H1 (cell line): ENCODE results near the gene AGFG2. TPM values are rescaled to one million over a fixed set of nuclear protein-coding genes. Genes with fewer than 3 reads are reported as not detected.
"Not testable (repeated sequence)": the region's sequence is repeated elsewhere in the genome, so short reads cannot be mapped to it uniquely, and the experiment has no call there.

Experiments used
- CTCF ChIA-PET: fragments of 300-600 bp; sonication (Branson Sonifier 250); formaldehyde crosslinking; loops from one replicate; lab custom pipeline; 2021; ENCODE audit not compliant: partially characterized antibody; lab: Charles Lee
- POLR2A ChIA-PET: fragments of 300-600 bp; sonication (Branson Sonifier 250); formaldehyde crosslinking; loops from one replicate; lab custom pipeline; 2021; ENCODE audit warnings: inconsistent platforms; ENCODE audit not compliant: partially characterized antibody; lab: Charles Lee
- DNase-seq, 2 experiments: peaks; one replicate each; pipeline versions ENCODE4 v3.0.0 to v3.0.0-alpha.2; 2010 to 2022; ENCODE audit warnings: low spot score in 2 of 2, low read depth in 1 of 2, mixed read lengths in 1 of 2
- FAIRE-seq: peaks from 2 replicates; lab custom pipeline; 2011; peaks lifted over from hg19 to GRCh38; lab: Jason Lieb, UNC
- H2AFZ ChIP-seq: 2 replicates; pipeline ENCODE4 v1.8.1; 2012; ENCODE audit warnings: low read length, inconsistent platforms
- H2AK5ac ChIP-seq: 2 replicates; pipeline ENCODE4 v1.6.1; 2013; ENCODE audit warnings: low read depth, low read length
- H2BK120ac ChIP-seq: replicated peaks from 2 replicates; pipeline ENCODE3; 2013; ENCODE audit warnings: low read depth, low read length, inconsistent platforms
- H2BK12ac ChIP-seq: 2 replicates; pipeline ENCODE4 v1.6.1; 2013; ENCODE audit warnings: low read depth, low read length
- H2BK15ac ChIP-seq: 2 replicates; pipeline ENCODE4 v1.6.1; 2013; ENCODE audit warnings: low read length
- H2BK20ac ChIP-seq: 2 replicates; pipeline ENCODE4 v1.6.1; 2013; ENCODE audit warnings: low read length
- H2BK5ac ChIP-seq: 2 replicates; pipeline ENCODE4 v1.6.1; 2013; ENCODE audit warnings: low read depth, low read length
- H3K14ac ChIP-seq: 2 replicates; pipeline ENCODE4 v1.6.1; 2013; ENCODE audit warnings: inconsistent platforms; ENCODE audit not compliant: insufficient read length
- H3K18ac ChIP-seq: 2 replicates; pipeline ENCODE4 v1.6.1; 2013; ENCODE audit warnings: low read length; ENCODE audit errors: extremely low read depth
- H3K23ac ChIP-seq: 2 replicates; pipeline ENCODE4 v1.6.1; 2013; ENCODE audit warnings: inconsistent platforms; ENCODE audit not compliant: insufficient read length
- H3K23me2 ChIP-seq: 2 replicates; pipeline ENCODE4 v1.6.1; 2013; ENCODE audit warnings: low read depth, low read length
- H3K27ac ChIP-seq: 2 replicates; pipeline ENCODE4 v1.6.1; 2011; ENCODE audit warnings: low read depth, low read length, inconsistent platforms
- H3K27me3 ChIP-seq, 4 experiments: replicated peaks in 1 of 4; 1 replicate in 1 of 4; 2 replicates in 3 of 4; pipeline versions ENCODE4 v1.6.1 to v1.8.1; 2011 to 2013; ENCODE audit warnings: low read length in 3 of 4, mild to moderate bottlenecking in 3 of 4, inconsistent platforms in 2 of 4, mixed read lengths in 2 of 4, moderate library complexity in 1 of 4; ENCODE audit not compliant: control insufficient read depth in 3 of 4, insufficient read depth in 3 of 4; ENCODE audit errors: extremely low read depth in 1 of 4
- H3K36me3 ChIP-seq, 4 experiments: 2 replicates each; pipeline versions ENCODE4 v1.6.1 to v1.8.1; 2011 to 2013; ENCODE audit warnings: mild to moderate bottlenecking in 4 of 4, low read length in 3 of 4, moderate library complexity in 2 of 4, control low read depth in 1 of 4, inconsistent platforms in 1 of 4; ENCODE audit not compliant: insufficient read depth in 4 of 4, control insufficient read depth in 2 of 4
- H3K4ac ChIP-seq: replicated peaks from 2 replicates; pipeline ENCODE3; 2013; ENCODE audit warnings: low read length, low read depth, mixed read lengths, inconsistent platforms; ENCODE audit not compliant: insufficient read length
- H3K4me1 ChIP-seq, 4 experiments: replicated peaks in 1 of 4; 1 replicate in 1 of 4; 2 replicates in 3 of 4; pipeline versions ENCODE4 v1.6.1 to v1.8.1; 2011 to 2013; ENCODE audit warnings: low read length in 3 of 4, inconsistent platforms in 2 of 4, mixed read lengths in 1 of 4; ENCODE audit not compliant: insufficient read depth in 4 of 4, control insufficient read depth in 3 of 4
- H3K4me2 ChIP-seq, 2 experiments: 2 replicates each; pipeline versions ENCODE4 v1.6.1 to v1.8.1; 2011 to 2013; ENCODE audit warnings: low read depth in 2 of 2, low read length in 2 of 2, control low read depth in 1 of 2, inconsistent platforms in 1 of 2, mild to moderate bottlenecking in 1 of 2; ENCODE audit not compliant: insufficient read depth in 1 of 2
- H3K4me3 ChIP-seq, 4 experiments: fragments of 200-600, 300-600 bp in 1 of 4; sonication (generic), shearing (Covaris generic), sonication (Bioruptor Twin) in 1 of 4; 2 replicates each; pipeline versions ENCODE4 v1.5.1 to v1.8.1; 2011 to 2016; ENCODE audit warnings: low read length in 4 of 4, low read depth in 3 of 4, control low read depth in 2 of 4, inconsistent platforms in 2 of 4, mild to moderate bottlenecking in 2 of 4, mixed read lengths in 1 of 4, moderate library complexity in 1 of 4; ENCODE audit not compliant: insufficient read depth in 2 of 4; ENCODE audit errors: extremely low read depth in 1 of 4
- H3K56ac ChIP-seq: replicated peaks from 2 replicates; pipeline ENCODE3; 2013; ENCODE audit warnings: low read depth, mild to moderate bottlenecking, mixed read lengths, low read length, inconsistent platforms; ENCODE audit not compliant: insufficient read length
- H3K79me1 ChIP-seq: 2 replicates; pipeline ENCODE4 v1.6.1; 2013; ENCODE audit warnings: low read depth, low read length, control low read depth
- H3K79me2 ChIP-seq, 2 experiments: 2 replicates each; pipeline versions ENCODE4 v1.6.1 to v1.8.1; 2012 to 2013; ENCODE audit warnings: low read length in 2 of 2, mild to moderate bottlenecking in 2 of 2, inconsistent platforms in 1 of 2; ENCODE audit not compliant: insufficient read depth in 2 of 2, control insufficient read depth in 1 of 2
- H3K9ac ChIP-seq, 4 experiments: replicated peaks in 1 of 4; 1 replicate in 1 of 4; 2 replicates in 3 of 4; pipeline versions ENCODE4 v1.6.1 to v1.8.1; 2011 to 2013; ENCODE audit warnings: low read depth in 3 of 4, low read length in 3 of 4, control low read depth in 2 of 4, mild to moderate bottlenecking in 2 of 4, moderate library complexity in 2 of 4, inconsistent platforms in 1 of 4; ENCODE audit errors: extremely low read depth in 1 of 4
- H3K9me3 ChIP-seq, 2 experiments: 2 replicates each; pipeline versions ENCODE4 v1.6.1 to v1.8.1; 2012 to 2013; ENCODE audit warnings: mild to moderate bottlenecking in 2 of 2, moderate library complexity in 2 of 2, control low read depth in 1 of 2, inconsistent platforms in 1 of 2, low read depth in 1 of 2, low read length in 1 of 2, mixed read lengths in 1 of 2; ENCODE audit not compliant: insufficient read depth in 2 of 2
- H4K20me1 ChIP-seq, 2 experiments: replicated peaks in 1 of 2; 2 replicates each; pipeline versions ENCODE3 to v1.8.1; 2011 to 2013; ENCODE audit warnings: inconsistent platforms in 2 of 2, low read length in 2 of 2, mild to moderate bottlenecking in 1 of 2; ENCODE audit not compliant: insufficient read depth in 2 of 2, control insufficient read depth in 1 of 2
- H4K5ac ChIP-seq: 2 replicates; pipeline ENCODE4 v1.6.1; 2013; ENCODE audit warnings: low read length, low read depth, mixed read lengths, inconsistent platforms; ENCODE audit not compliant: insufficient read length
- H4K8ac ChIP-seq: 2 replicates; pipeline ENCODE4 v1.8.0; 2013; ENCODE audit warnings: mild to moderate bottlenecking, moderate library complexity, low read length, inconsistent platforms; ENCODE audit not compliant: insufficient read depth; ENCODE audit errors: extremely low read depth
- H4K91ac ChIP-seq: replicated peaks from 2 replicates; pipeline ENCODE3; 2013; ENCODE audit warnings: low read length, mixed read lengths, inconsistent platforms; ENCODE audit not compliant: insufficient read length
- ASH2L ChIP-seq: fragments of 200-600, 300-600 bp; sonication (generic); IDR thresholded peaks from one replicate; pipeline ENCODE4 v1.7.1; 2017; ENCODE audit warnings: low read length
- ATF2 ChIP-seq: IDR thresholded peaks from 2 replicates; pipeline ENCODE4 v1.6.1; 2012; ENCODE audit warnings: low read length, inconsistent platforms
- CHD2 ChIP-seq: IDR thresholded peaks from 2 replicates; pipeline ENCODE4 v1.6.1; 2012; ENCODE audit warnings: low read length, improper control_type of control experiment
- NANOG ChIP-seq: IDR thresholded peaks from 2 replicates; pipeline ENCODE4 v1.6.1; 2011; ENCODE audit warnings: low read length, low read depth, mild to moderate bottlenecking, inconsistent platforms; ENCODE audit not compliant: insufficient read depth, poor library complexity, severe bottlenecking
- RNF2 ChIP-seq: fragments of 200-900, 300-1000 bp; sonication (generic); IDR thresholded peaks from 2 replicates; pipeline ENCODE4 v1.7.1; 2016; ENCODE audit warnings: borderline replicate concordance, low read depth, mild to moderate bottlenecking, antibody characterized with exemption, low read length; ENCODE audit not compliant: poor library complexity, severe bottlenecking; ENCODE audit errors: missing control alignments
- SAP30 ChIP-seq: fragments of 300-600 bp; sonication (generic); IDR thresholded peaks from 2 replicates; pipeline ENCODE4 v1.7.1; 2012; ENCODE audit warnings: low read length, moderate library complexity, mild to moderate bottlenecking, inconsistent platforms; ENCODE audit not compliant: insufficient read depth, insufficient replicate concordance
- SP1 ChIP-seq: IDR thresholded peaks from 2 replicates; pipeline ENCODE4 v1.6.1; 2011; ENCODE audit warnings: low read depth, low read length
- TAF7 ChIP-seq: optimal IDR thresholded peaks from 2 replicates; pipeline ENCODE3; 2011; ENCODE audit warnings: low read depth, mild to moderate bottlenecking, inconsistent platforms, low read length, moderate library complexity, borderline replicate concordance
- WGBS, 2 experiments: shearing (Covaris generic) in 1 of 2; methylation state at CpG; one replicate each; pipeline versions ENCODE4 v1.1.6 to v1.1.7; 2013 to 2015; ENCODE audit warnings: low lambda C conversion rate in 2 of 2, mixed read lengths in 2 of 2, inconsistent platforms in 1 of 2, low coverage in 1 of 2, missing lambda C conversion rate in 1 of 2; ENCODE audit not compliant: insufficient replicate concordance in 2 of 2, insufficient coverage in 1 of 2, insufficient read length in 1 of 2; ENCODE audit errors: extremely low coverage in 1 of 2, missing lambda C conversion rate in 1 of 2; 5-methylcytosine and 5-hydroxymethylcytosine counted together
- polyA plus RNA-seq, 7 experiments: library from polyadenylated mRNA; depleted of rRNA in 3 of 7; stranded (reverse) in 5 of 7; unstranded in 2 of 7; fragments of >200 nt in 5 of 7; fragments of 200-250 nt in 2 of 7; gene quantifications; 1 replicate in 5 of 7; 2 replicates in 1 of 7; 4 replicates in 1 of 7; pipeline versions ENCODE4 v1.2.1 to v1.2.3, GENCODE V29; 2011 to 2013; ENCODE audit warnings: missing spikeins in 2 of 7, mixed read lengths in 2 of 7
- total RNA-seq: library from RNA; stranded (reverse); fragmentation: NEBNext Ultra II Directional; extraction: Animal tissue kit (Norgen Biotek cat#: 25700); gene quantifications from 2 replicates; pipeline ENCODE4 v1.2.1, GENCODE V29; 2021

The AGFG2 gene
- total and polyA plus RNA-seq, 2 of the 8 experiments (the other 6 are each of a cell fraction or from before 2014, with no cell fraction given): 7.6 to 11.2 TPM

DNA sequence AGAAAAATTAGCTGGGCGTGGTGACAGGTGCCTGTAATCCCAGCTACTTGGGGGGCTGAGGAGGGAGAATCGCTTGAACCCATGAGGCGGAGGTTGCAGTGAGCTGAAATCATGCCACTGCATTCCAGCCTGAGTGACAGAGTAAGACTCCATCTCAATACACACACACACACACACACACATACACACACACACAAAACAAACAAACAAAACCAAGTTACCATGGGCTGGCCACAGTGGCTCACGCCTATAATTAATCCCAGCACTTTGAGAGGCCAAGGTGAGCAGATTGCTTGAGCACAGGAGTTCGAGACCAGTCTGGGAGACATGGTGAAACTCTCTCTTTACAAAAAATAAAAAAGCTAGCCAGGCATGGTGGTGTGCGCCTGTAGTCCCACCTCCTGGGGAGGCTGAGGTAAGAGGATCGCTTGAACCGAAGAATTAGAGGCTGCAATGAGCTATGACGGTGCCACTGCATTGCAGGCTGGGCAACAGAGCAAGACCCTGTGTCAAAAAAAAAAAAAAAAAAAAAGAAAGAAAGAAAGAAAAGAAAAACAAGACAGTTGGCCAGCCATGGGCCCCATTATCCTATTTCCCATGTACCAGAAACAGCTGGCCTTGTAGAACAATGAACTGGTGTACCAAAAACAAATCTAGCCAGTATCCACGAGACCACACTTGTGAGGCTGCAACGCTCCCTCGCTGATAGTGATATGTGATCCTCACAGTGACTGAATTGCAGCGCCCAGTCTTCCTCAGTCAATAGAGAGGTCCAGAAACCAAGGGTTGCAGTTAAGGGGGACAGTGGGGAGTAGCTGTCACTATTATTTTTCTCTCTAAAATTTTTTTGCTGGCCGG lies 6.6 kb upstream of the AGFG2 start (continued):
- TF ChIP-seq SAP30 (no peak), RNF2 (no peak), ASH2L (no peak), CHD2 (no peak), SP1 (no peak), TAF7 (no peak), ATF2 (no peak), NANOG (no peak)

DNA sequence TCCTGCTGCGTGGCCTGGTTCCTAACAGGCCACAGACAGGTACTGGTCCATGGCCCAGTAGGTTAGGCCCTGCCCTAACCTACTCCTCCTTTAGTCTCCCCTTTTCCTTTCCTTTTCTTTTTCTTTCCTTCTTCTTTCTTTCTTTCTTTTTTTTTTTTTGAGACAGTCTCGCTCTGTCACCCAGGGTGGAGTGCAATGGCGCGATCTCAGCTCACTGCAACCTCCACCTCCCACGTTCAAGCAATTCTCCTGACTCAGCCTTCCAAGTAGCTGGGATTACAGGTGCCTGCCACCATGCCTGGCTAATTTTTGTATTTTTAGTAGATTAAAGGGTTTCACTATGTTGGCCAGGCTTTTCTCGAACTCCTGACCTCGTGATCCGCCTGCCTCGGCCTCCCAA lies 3.0 kb upstream of the AGFG2 start:
- H3K56ac ChIP-seq, H4K8ac ChIP-seq, H3K9me3 ChIP-seq, H3K79me2 ChIP-seq, DNase-seq, H3K23ac ChIP-seq, H3K27me3 ChIP-seq, H3K4ac ChIP-seq, H2BK20ac ChIP-seq, H2BK120ac ChIP-seq, H2BK15ac ChIP-seq, FAIRE-seq, H4K5ac ChIP-seq, H3K23me2 ChIP-seq, H3K27ac ChIP-seq, H3K14ac ChIP-seq, H3K9ac ChIP-seq, H4K91ac ChIP-seq, H4K20me1 ChIP-seq, H3K79me1 ChIP-seq, H2BK12ac ChIP-seq, H3K4me3 ChIP-seq, H3K18ac ChIP-seq, H3K36me3 ChIP-seq, H2AFZ ChIP-seq, H2BK5ac ChIP-seq, H2AK5ac ChIP-seq, H3K4me1 ChIP-seq, H3K4me2 ChIP-seq: not testable (repeated sequence)
- POLR2A ChIA-PET: interaction anchor here (0.6 to 1.6 kb wide), 3 partner anchors 53 to 107 kb away, joined by 3 read pairs; partner anchors contain the start of gene ZCWPW1
- WGBS, 2 experiments: 87% methylated on average over 8 of the region's 9 CpGs; no CpG with 5 or more reads in 1 of the 2 experiments
- CTCF ChIA-PET: interaction anchor here (1.1 to 26.5 kb wide), 6 partner anchors 16 to 71 kb away, joined by 4 to 341 read pairs (median 6); no protein-coding TSS in a partner anchor
